ENCODE results near the gene LRRC1.

DNA sequence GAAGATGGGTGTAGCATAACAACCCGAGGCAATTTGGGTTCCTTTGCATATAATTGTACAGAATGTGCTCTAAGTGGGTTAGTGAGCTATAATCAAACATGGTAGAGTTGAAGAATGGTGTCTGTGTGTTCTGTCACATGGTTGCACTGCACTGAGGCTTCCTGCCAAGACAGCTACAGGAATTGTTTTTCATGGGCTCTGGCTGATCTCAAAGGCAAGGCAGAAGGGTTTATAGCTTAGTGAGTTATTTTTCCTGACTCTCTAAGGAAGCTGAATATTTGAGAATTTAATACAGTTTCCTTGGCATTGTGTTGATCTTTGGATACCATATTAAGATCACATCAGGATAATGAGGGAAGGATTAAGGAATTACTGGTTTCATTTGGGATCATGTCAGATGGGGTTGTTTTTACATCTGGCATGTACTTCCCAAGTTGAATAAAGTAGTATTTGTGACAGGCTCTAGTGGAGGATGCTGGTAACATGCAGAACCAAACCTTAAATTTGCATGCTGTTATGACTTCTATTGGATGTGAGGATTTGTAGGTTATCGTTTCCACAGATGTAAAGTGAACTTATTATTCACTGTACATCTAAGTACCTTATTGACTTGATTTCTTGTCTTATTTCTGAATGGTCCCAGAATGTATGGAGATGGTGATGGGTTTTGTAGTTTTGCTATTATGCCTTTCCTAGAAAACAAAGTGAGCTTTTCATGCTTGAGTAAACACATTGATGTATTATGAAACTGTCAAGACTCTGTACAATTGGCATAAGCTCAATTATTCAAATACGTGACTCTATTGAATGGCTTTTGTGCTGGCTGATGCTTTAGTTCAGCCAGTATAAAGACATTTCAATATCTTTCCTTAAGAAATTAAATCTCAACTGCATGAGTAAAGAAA lies 43.3 kb downstream of the LRRC1 start:
- TF ChIP-seq, protein P1, sequence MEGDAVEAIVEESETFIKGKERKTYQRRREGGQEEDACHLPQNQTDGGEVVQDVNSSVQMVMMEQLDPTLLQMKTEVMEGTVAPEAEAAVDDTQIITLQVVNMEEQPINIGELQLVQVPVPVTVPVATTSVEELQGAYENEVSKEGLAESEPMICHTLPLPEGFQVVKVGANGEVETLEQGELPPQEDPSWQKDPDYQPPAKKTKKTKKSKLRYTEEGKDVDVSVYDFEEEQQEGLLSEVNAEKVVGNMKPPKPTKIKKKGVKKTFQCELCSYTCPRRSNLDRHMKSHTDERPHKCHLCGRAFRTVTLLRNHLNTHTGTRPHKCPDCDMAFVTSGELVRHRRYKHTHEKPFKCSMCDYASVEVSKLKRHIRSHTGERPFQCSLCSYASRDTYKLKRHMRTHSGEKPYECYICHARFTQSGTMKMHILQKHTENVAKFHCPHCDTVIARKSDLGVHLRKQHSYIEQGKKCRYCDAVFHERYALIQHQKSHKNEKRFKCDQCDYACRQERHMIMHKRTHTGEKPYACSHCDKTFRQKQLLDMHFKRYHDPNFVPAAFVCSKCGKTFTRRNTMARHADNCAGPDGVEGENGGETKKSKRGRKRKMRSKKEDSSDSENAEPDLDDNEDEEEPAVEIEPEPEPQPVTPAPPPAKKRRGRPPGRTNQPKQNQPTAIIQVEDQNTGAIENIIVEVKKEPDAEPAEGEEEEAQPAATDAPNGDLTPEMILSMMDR (IDR thresholded peaks at IDR 0.05): no peak
- no peak for TF ChIP-seq EZH2 (IDR thresholded peaks at IDR 0.05; ENCODE audit: borderline replicate concordance, insufficient read depth, low read depth, low read length, poor library complexity, severe bottlenecking)
